NCI-H510A treated with DMSO at 0.1 percent for 48 hours (cell line): Measurements from ENCODE around the gene RPH3AL.

Experiments used
- DNase-seq: peaks from one replicate; lab custom pipeline; 2025; lab: John Stamatoyannopoulos, UW

The RPH3AL gene, protein sequence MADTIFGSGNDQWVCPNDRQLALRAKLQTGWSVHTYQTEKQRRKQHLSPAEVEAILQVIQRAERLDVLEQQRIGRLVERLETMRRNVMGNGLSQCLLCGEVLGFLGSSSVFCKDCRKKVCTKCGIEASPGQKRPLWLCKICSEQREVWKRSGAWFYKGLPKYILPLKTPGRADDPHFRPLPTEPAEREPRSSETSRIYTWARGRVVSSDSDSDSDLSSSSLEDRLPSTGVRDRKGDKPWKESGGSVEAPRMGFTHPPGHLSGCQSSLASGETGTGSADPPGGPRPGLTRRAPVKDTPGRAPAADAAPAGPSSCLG

DNA sequence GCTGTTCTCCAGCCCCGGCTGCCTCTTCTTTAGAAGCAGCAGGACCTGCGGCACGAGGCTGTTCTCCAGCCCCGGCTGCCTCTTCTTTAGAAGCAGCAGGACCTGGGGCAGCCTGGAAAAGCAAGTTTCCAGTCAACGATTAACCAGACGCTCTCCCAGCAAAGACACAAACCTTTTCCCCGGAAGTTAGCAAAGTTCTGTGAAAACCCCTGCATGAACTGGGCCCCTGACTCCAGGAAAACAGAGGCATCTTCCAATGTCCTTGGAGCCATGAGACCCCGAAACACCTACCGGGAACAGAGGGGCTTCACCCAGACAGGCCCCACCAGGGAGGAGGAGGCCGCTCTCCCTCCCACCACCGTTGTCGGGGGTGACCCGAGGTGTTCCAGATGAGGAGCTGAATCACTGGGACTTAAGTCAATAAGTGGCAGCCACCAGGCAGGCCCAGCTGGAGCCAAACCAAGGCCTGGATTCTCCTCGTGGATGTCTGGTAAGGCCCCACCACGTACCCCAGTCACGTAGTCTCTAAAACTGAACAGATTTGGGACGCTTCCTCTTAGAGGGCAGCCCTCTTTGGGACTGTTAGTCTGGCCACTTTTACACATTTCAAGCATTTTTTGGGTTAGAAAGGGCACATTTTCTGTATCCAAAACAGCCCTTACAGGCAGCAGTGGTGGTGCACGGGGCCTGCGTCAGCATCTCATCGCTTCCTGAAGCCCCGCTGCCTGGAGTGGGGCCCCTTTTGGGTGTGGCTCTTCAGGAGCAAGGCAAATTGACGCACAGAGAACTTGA is at the start of gene RPH3AL:
Gene RPH3AL, minus strand, starts transcription at position 387 of the 792 bp plus-strand sequence. CDS start 25,264 bp downstream, outside the sequence.
- DNase-seq = peak; percentile 87

DNA sequence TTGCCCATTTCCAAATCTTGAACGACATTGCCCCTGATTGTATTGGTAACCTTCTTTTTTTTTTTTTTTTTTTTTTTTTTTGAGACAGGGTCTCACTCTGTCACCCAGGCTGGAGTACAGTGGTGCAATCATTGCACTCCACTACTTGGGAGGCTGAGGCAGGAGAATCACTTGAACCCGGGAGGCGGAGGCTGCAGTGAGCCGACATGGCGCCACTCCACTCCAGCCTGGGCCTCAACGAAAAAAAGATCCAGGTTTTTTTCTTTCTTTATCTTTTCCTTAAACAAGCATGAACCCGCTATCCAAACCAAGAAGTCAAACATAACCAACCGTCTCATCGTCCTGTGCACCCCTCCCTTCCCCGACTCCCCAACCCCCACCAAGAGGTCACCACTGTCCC is 47.6 kb upstream of the RPH3AL start:
- DNase-seq = no peak

DNA sequence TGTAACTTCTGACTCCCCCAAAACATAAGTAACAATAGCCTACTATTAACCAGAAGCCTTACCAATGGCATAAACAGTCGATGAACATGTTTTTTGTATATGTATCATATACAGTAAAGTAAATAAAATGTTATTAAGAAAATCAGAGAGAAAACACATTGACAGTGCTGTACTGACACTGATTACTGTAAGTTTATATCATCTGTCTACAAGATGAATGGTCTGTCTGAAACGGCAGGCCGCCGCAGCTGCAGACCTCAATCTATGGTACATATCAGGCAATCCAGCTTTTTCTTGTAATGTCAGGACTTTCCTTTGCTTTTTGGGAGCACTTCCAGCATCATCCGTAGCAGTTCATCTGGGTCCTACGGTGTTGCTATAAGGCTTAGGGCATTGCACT is 44.2 kb upstream of the RPH3AL start:
- DNase-seq = no peak

DNA sequence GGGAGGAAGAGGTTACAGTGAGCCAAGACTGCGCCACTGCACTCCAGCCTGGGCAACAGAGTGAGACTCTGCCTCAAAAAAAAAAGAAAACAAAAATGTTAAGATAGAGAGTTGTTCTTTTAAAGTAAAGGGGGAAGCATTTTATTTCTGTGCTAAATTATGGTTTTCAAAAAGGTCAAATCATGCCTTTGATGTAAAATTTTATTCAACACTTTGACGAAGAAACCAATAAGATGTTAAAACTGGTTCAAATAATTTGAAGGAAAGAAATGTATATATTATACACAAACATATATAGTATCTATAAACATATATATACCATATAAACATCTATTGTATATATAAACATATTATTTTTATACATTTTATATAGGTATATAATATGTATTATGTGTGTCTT is 43.4 kb upstream of the RPH3AL start:
- no peak for DNase-seq

DNA sequence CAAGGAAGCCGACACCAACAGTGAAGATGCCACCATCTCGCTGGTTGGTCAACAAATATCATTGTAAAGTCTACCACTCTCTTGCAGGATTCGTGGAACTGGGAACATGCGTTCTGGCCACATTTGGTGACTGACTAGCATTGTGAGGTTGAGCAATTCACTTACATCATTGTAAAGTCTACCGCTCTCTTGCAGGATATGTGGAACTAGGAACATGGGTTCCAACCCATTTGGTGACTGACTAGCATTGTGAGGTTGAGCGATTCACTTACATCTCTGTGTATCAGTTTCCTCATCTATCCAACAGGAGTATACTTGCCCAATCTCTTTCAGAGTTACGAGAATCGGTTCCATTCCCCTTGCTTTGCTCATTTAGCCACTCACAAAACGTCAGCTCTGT is 42.6 kb upstream of the RPH3AL start:
- no peak for DNase-seq

DNA sequence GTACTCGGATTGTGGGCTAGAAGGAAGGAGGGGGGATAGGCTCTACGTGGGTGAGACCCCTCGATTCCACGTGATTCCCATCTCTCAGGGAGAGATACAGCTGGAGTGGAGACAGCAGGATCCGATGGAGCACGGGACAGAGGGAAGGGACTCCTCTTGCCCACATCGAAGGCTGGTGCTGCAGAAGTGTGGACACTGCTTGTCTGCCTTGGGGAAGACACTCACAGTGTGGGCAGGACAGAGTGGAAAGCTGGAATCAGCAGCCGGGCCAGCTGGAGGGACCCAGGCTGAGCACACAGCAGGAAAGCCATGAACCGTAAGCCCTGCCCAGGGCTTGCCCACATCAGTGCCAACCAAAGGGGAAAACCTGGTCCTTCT is 42.1 kb upstream of the RPH3AL start:
- no peak for DNase-seq

DNA sequence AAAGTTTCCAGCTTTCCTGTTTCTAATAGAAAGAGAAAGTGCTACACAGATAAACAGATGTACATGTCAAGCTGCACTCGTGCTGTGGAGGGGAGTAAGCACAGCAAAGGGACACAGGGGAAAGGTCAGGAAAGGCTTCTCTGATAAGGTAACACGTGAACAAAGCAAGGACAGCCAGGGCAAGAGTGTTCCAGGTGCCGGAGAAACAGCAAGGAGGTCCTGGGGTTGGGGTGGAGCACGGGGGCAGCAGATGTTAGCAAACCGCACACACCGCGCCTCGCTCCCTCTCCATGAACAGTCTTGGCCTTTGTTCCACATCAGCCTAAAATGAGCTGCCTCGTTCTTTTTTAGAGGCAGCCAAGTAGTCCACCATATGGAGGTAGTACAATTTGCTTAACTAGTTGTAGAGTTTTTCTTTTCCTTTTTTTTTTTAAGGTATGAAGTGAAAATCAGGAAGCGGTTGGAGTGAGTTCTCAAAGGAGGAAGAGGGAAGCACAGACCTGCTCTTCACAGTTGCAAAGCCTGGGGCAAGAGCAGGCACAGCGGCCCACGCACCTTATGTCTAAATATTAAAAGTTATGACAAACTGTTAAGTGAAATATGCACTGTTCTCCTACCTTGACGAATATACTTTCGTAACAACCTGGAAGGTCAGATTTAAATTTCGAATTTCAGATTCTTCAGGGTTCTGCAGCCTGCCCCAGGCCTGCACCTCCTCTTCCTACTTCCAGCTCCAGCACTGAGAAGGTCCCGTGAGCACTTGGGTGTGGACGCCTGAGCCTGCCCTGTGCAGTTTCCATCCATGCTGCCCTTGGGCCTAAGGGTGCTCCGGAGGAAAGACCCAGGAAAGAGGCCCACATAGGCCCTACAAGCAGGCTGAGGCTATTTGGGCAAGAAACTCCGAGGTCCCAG is 41.5 kb upstream of the RPH3AL start:
- no peak for DNase-seq

DNA sequence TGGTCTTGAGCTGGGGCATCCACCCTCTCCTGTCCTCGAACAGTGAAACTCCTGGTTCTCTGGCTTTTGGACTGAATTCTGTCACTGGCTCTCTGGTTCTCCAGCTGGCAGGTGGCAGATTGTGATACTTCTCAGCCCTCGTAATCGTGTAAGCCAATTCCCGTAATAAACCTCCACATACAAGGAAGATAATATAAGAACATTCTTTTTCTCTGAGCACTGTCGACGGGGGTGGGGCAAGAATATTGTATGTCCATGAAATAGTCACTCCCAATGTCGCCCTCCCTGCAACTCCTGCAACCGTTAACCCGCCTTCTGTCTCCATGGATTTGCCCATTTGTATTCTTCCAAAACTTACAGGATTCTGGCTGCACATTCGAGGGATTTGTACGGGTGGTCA is 39.2 kb upstream of the RPH3AL start:
- DNase-seq = no peak

DNA sequence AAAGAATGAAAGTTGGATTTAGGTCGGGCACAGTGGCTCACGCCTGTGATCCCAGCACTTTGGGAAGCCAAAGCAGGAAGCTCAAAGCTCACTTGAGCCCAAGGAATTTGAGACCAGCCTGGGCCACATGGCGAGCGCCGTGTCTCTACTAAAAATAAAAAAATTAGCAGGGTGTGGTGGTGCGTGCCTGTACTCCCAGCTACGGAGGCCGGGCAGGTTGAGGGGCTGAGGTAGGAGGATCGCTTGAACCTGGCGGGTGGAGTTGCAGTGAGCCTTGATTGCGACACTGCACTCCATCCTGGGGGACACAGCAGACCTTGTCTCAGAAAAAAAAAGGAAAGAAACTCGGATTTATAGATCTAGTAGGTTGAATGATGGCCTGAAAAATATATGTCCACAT is 37.4 kb upstream of the RPH3AL start:
- DNase-seq = no peak

DNA sequence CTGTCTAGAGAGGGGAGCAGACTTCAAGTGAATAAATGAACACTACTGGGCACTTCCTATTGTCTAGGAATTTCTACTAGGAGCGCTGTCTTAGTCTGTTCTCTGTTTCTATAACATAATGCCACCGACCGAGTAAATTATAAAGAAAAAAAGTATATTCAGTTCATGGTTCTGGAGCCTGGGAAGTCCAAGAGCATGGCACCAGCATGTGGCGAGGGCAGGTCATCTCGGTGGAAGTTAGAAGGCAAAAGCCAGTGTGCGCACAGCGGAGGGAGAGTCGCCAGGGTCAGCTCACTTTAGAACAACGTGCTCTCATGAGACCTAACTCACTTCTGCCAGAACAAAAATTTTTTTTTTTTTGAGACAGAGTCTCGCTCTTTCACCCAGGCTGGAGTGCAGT is 35.5 kb upstream of the RPH3AL start:
- no peak for DNase-seq

DNA sequence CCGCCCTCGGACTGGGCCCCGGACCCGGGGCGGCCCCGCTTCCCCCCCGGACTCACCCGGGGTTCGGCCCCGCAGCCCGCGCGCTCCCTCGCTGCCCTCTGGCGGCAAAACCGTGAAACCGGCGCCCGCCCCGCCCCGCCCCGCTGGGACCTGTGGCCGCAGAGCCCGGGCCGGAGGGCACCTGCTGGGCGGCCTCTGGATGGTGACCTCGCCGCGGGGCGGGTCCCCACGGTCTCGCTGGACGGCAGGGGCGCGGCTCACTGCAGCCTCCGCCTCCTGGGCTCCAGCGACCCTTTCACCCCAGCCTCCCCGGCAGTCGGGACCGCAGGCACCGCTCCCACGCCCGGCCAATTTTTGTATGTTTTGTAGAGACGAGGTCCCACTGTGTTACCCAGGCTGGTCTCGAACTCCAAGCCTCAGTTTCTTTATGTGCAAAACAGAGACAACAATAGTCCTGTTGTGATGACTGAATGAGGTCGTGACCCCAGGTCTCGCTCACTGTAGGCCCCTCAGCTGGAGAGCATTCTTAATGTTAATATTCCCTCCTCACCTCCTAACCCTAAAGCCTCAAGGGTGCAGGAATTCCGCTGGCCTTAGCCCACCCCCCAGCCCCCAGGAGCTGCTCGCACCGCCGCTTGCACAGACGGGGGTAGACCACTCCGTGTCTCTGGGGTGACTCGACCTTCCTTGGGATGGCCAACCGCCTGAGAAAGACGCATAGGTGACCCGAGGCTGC is 33.7 kb upstream of the RPH3AL start:
- no peak for DNase-seq

DNA sequence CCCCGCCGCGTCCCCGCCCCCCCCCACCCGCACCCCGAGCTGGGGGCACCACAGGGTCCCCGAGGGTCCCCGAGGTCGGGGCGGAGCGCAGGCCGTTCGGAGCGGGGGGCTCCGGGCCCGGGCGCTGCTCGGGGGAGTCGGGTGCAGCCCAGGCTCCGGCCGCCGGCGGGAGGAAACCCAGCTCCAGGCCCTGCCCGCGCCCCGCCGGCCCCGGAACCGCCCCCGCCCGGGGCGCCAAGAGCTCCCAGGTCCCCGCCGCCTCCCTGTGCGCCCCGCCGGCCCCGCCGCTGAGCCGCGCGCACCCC is 33.2 kb upstream of the RPH3AL start:
- DNase-seq = no peak

DNA sequence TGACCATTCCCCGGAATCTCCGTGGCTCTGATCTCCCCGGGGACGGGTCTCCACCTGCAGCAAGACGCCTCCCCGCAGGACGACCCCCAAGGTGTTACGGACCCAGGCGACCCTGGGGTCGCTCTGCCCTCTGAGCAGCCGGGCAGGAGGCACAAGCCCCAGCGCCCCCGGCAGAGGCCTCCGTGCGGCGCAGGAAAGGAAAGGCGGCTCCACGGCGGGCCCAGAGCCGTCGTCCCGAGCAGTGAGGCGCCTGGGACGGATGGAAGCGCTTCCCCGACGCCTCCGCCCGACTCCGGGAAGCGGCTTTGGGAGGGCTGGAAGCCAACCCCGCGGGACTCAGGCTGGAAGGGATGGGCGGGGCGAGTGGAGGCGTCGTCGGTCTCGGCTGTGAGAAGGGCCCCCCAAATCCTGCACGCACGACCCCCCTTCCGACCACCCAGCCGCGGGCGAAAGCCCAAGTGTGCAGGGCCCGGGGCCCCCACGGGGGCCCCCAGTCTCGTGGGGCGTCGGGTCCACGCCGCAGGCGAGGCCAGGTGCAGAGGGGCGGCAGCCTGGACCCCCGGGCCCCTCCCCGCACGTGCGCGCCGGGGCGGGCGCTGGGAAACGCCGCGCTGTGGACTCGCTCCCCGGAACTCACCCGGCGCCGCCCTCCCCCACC is 32.7 kb upstream of the RPH3AL start:
- no peak for DNase-seq

DNA sequence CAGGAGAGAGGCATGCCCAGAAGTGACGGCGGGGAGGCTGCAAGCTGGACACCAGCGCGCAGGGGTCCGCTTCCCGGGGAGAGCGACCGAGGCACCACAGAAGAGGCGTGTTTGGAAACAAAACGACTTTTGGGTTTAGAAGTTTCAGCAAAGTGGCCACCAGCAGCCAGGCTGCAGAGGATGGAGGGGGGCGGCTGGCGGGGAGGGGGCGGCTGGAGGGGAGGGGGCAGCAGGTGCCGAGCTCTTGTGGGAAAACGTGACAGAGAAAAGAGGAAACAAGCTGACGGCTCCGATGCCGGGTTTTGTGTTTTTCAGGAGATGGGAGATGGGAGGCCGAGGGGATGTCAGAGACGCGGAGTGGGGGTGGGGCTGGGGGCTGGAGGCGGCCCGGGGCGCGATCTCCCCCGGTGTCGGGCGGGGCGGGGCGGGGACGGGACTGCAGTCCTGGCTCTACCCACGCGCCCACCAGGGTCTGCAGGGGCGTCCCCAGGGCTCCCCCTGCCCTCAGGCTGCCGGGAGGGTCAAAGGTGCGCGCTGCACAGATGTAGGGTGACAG is 32.1 kb upstream of the RPH3AL start:
- no peak for DNase-seq

DNA sequence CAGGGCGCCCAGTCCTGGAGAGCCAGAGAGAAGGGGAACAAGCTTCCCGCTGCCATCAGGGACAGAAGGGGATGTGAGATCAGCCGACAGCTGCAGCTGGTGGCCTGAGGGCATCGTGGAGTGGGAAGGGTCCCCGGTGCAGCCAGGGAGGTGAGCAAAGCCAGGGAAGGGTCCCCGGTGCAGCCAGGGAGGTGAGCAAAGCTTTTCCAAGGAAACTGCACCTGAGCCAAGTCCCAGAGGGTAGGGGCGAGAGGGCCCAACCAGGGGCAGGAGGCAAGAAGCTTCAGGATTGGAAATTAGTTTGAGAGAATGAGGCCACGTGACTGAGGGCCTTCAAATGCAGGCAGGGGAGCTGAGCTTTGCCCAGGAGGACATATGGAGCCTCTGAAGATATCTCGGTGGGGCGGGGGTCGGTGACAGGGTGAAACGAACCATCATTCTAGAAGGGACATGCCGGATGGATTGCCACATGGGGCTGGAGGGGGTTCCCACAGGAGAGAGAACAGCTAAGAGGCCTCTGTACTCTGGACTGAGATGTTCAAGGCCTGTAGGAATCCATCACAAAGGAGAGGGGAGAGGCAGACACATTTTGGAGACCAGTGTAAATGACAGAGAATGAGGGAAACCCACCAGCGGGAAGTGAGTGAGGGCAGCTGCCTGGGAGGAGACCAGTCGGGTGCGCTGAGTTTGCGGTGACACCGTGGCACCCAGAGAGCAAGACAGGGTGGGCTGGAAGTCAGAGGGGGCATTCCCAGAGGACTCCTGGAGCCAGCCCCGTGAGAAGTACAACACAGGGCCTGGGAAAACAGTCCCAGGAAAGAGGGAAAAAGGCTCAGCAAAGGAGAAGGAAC is 31.4 kb upstream of the RPH3AL start:
- DNase-seq = no peak

DNA sequence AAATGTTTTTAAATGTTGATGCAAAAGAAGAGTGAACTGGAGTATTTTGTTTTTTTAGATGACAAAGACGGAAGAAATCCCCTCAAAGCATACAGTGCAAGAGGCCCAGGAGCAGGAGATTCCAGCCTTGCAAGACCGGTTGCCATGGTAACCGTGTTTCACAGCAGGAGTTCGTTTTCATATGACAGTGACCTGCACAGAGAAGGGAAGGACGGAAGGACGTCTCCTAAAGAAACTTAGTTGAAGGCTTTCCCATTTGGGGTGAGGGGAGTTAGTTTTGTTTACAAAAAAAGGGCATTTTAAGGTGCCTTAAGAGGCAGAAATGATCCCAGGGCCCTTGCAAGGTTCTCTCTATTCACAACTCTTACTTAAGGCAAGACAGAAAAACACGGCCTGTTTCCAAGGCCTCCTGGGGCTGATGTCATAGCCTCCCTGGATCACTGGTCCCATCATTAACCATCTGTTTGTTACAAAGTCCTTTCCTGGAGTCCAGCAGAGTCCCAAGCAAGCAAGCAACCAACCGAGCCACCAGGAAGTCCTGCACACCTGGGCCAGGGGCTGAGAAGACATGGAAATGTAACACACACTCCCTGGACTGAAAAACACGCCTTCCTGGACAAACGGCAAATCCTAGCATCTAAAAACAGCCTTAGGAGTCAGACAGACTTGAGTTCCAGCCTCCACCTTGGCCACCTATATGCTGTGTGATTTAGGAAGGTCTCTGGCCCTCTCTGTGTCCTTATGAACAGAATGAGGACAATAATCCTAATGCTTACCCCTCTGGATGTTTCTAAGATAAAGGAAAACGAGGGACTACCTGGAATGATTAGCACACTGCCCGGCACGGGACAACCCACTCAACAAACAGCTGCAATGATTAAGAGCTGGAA is 30.3 kb upstream of the RPH3AL start:
- no peak for DNase-seq

DNA sequence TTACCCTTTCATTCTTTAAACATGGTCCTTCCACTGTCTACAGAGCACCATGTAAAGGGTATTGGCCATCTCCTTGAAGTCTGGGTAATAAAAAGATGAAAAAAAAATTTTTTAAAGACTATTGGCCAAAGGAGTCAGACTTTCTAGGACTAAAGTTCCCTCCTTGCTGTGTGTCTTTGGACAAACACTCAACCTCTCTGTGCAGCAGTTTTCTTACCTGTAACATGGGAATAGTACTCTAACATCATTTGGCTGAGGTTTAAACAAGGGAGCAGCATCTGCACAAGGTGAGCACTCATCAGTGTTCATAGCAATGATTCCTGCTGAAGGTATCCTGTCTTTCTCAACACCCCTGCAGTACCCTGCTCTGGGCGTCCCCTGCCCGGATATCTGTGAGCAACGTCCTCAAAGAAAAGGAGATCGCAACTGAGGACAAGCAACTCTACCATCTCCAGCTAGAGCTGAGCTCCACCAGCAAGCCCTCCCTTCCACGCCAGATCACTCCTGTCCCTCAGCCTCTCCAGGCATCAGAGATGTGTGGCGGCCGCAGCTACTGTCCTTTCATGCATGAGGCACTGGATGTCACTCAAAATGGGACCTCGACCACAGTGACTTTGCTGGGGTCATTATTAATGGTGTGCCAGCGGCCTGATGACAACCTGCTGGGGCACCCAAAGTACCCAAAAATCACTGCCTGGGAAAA is 29.5 kb upstream of the RPH3AL start:
- no peak for DNase-seq

DNA sequence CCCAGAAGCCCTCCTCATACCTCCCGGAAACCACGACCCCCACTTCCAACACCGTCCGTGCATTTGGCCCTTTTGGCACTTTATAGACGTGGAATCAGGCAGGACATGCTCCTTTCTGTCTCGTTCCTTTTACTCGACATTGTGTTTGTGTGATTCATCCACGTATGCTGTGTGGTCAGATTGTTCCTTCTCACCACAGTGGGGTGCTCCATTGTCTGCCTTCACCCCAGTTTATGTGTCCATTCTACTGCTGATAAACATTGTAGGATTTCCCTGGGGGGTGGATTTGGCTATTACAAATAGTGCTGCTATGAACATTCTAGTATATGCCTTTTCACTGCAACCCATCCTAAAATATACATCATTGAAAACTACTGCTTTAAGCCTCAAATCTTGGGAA is 28.9 kb upstream of the RPH3AL start:
- DNase-seq = no peak
